Measurements from ENCODE around the gene PLEKHA7.

GRCh38 chr11:16816358-16817270 lies 197.6 kb downstream of the PLEKHA7 start:
- TF ChIP-seq CTCF (IDR thresholded peaks at IDR 0.05) (no peak), POLR2A (IDR thresholded peaks at IDR 0.05) (no peak)
